Glutamatergic neuron (in vitro differentiated cells): ENCODE results near the gene GPR107. TPM values are rescaled to one million over a fixed set of nuclear protein-coding genes. Genes with fewer than 3 reads are reported as not detected.

ENCODE experiments used
- DNase-seq: peaks from one replicate; pipeline ENCODE4 v3.0.0; 2022
- H3K27ac Mint-ChIP-seq: one replicate; pipeline ENCODE4 v1.8.0; 2020; ENCODE audit warnings: mild to moderate bottlenecking, mixed read lengths, inconsistent platforms; ENCODE audit not compliant: unreplicated experiment
- H3K27me3 Mint-ChIP-seq: one replicate; pipeline ENCODE4 v1.8.0; 2020; ENCODE audit warnings: mild to moderate bottlenecking, moderate library complexity, mixed read lengths, inconsistent platforms; ENCODE audit not compliant: unreplicated experiment
- H3K36me3 Mint-ChIP-seq: one replicate; pipeline ENCODE4 v1.8.0; 2020; ENCODE audit warnings: mild to moderate bottlenecking, mixed read lengths, inconsistent platforms; ENCODE audit not compliant: unreplicated experiment
- H3K4me1 Mint-ChIP-seq: one replicate; pipeline ENCODE4 v1.8.0; 2020; ENCODE audit warnings: mild to moderate bottlenecking, low read depth, mixed read lengths, inconsistent platforms; ENCODE audit not compliant: unreplicated experiment
- H3K4me3 Mint-ChIP-seq: one replicate; pipeline ENCODE4 v1.8.0; 2020; ENCODE audit warnings: mild to moderate bottlenecking, mixed read lengths, inconsistent platforms; ENCODE audit not compliant: unreplicated experiment
- H3K9me3 Mint-ChIP-seq: one replicate; pipeline ENCODE4 v1.8.0; 2020; ENCODE audit warnings: mild to moderate bottlenecking, moderate library complexity, mixed read lengths, inconsistent platforms; ENCODE audit not compliant: unreplicated experiment
- CTCF ChIP-seq: fragments of 200-600 bp; sonication (generic); IDR thresholded peaks from one replicate; pipeline ENCODE4 v1.5.0; 2021; ENCODE audit not compliant: partially characterized antibody, unreplicated experiment
- total RNA-seq: library from RNA; stranded (reverse); fragmentation: NEBNext Ultra II Directional; extraction: Animal tissue kit (Norgen Biotek cat#: 25700); gene quantifications from one replicate; pipeline ENCODE4 v1.2.1, GENCODE V29; 2021; ENCODE audit not compliant: unreplicated experiment

GPR107 gene
- total RNA-seq, 1 donor from 2014 or later: 48.2 TPM

GRCh38 chr9:130078547-130078946 lies 24.8 kb downstream of the GPR107 start:
- no peak for DNase-seq
- no peak for TF ChIP-seq CTCF
- no peak overlapping the region for H3K27ac Mint-ChIP-seq
- H3K27me3 Mint-ChIP-seq: peaks cover 4% of the 10 kb centered on the region
- no peak overlapping the region for H3K4me3 Mint-ChIP-seq
- H3K4me1 Mint-ChIP-seq: peaks cover 2% of the 10 kb centered on the region
- peaks cover 2% of the 10 kb centered on the region for H3K9me3 Mint-ChIP-seq
- H3K36me3 Mint-ChIP-seq: peaks cover 6% of the 10 kb centered on the region

GRCh38 chr9:130084337-130084736 lies 30.6 kb downstream of the GPR107 start:
- H3K27me3 Mint-ChIP-seq: peaks cover 2% of the 10 kb centered on the region
- no peak for TF ChIP-seq CTCF
- no peak overlapping the region for H3K4me3 Mint-ChIP-seq
- peaks cover 2% of the 10 kb centered on the region for H3K4me1 Mint-ChIP-seq
- H3K36me3 Mint-ChIP-seq: no peaks in the 10 kb centered on the region
- H3K9me3 Mint-ChIP-seq: peaks cover 2% of the 10 kb centered on the region
- no peak for DNase-seq
- H3K27ac Mint-ChIP-seq: no peak overlapping the region

- H3K4me1 Mint-ChIP-seq: peaks cover 3% of the 10 kb centered on the region
- no peaks in the 10 kb centered on the region for H3K27me3 Mint-ChIP-seq
- H3K4me3 Mint-ChIP-seq: no peak overlapping the region
- no peak overlapping the region for H3K27ac Mint-ChIP-seq
- no peak for TF ChIP-seq CTCF
- peaks cover 2% of the 10 kb centered on the region for H3K9me3 Mint-ChIP-seq
- DNase-seq: no peak
- no peaks in the 10 kb centered on the region for H3K36me3 Mint-ChIP-seq
Observed at GRCh38 chr9:130088051-130088450, 34.3 kb downstream of the GPR107 start.

- no peak overlapping the region for H3K4me3 Mint-ChIP-seq
- H3K36me3 Mint-ChIP-seq: no peaks in the 10 kb centered on the region
- H3K9me3 Mint-ChIP-seq: peaks cover 2% of the 10 kb centered on the region
- no peak overlapping the region for H3K27ac Mint-ChIP-seq
- DNase-seq: no peak
- no peak for TF ChIP-seq CTCF
- no peaks in the 10 kb centered on the region for H3K27me3 Mint-ChIP-seq
- peaks cover 3% of the 10 kb centered on the region for H3K4me1 Mint-ChIP-seq
Observed at GRCh38 chr9:130089141-130089540, 35.4 kb downstream of the GPR107 start.

GRCh38 chr9:130090915-130091314 lies 37.2 kb downstream of the GPR107 start:
- H3K27ac Mint-ChIP-seq: no peak overlapping the region
- TF ChIP-seq CTCF: no peak

More at GRCh38 chr9:130090915-130091314, 37.2 kb downstream of the GPR107 start:
- DNase-seq: no peak
- no peaks in the 10 kb centered on the region for H3K27me3 Mint-ChIP-seq
- no peaks in the 10 kb centered on the region for H3K9me3 Mint-ChIP-seq
- H3K36me3 Mint-ChIP-seq: no peaks in the 10 kb centered on the region
- H3K4me3 Mint-ChIP-seq: no peak overlapping the region
- peaks cover 3% of the 10 kb centered on the region for H3K4me1 Mint-ChIP-seq
